K562 (cell line): Measurements from ENCODE around the gene NOTCH1. TPM values are rescaled to one million over a fixed set of nuclear protein-coding genes. Genes with fewer than 3 reads are reported as not detected.
A peak's percentile ranks its signal among the peaks of the same experiment; 100 is the strongest.

Source experiments
- ATAC-seq: fragments of 200-7000 bp; cut with Tn5 transposase; 3 replicates; pipeline ENCODE4 v1.9.1; 2020; ENCODE audit warnings: moderate library complexity
- BruUV-seq: library from RNA; stranded (reverse); fragments of 400-500 nt; replicated peaks from 2 replicates; lab custom pipeline; 2021; lab: Mats Ljungman, UMichigan
- CTCF ChIA-PET: fragments of 300-600 bp; formaldehyde crosslinking; extraction: SDS; loops from one replicate; lab custom pipeline; 2021; ENCODE audit warnings: low intra/inter-chr PET ratio; lab: Yijun Ruan, JAX
- POLR2A ChIA-PET: fragments of 300-600, 350-650 bp; sonication (Branson Sonifier 250); formaldehyde crosslinking; extraction: SDS; loops from one replicate; lab custom pipeline; 2021; ENCODE audit warnings: antibody characterized with exemption, inconsistent platforms; lab: Yijun Ruan, JAX
- DNase-seq, 4 experiments: peaks; one replicate each; pipeline versions ENCODE4 v3.0.0 to v3.0.0-alpha.2; 2011 to 2018; ENCODE audit warnings: low spot score in 3 of 4, mixed read lengths in 3 of 4; ENCODE audit errors: extremely low read depth in 1 of 4
- FAIRE-seq: peaks from 2 replicates; lab custom pipeline; 2011; peaks lifted over from hg19 to GRCh38; lab: Jason Lieb, UNC
- H2AFZ ChIP-seq: 2 replicates; pipeline ENCODE4 v1.6.0; 2011; ENCODE audit warnings: low read depth, low read length, control low read depth, inconsistent platforms
- H3K27ac ChIP-seq: fragments of 200-600 bp; 3 replicates; pipeline ENCODE4 v1.8.0; 2011; ENCODE audit warnings: low read depth, mild to moderate bottlenecking, control low read depth, inconsistent platforms, low read length, moderate library complexity, mixed read lengths; ENCODE audit errors: extremely low read depth
- H3K27me3 ChIP-seq, 2 experiments: fragments of 300-600 bp in 1 of 2; 2 replicates in 1 of 2; 3 replicates in 1 of 2; pipeline versions ENCODE4 v1.6.0 to v1.8.0; 2011; ENCODE audit warnings: inconsistent platforms in 2 of 2, low read length in 2 of 2, mild to moderate bottlenecking in 1 of 2, mixed read lengths in 1 of 2, moderate library complexity in 1 of 2; ENCODE audit not compliant: control insufficient read depth in 2 of 2, insufficient read depth in 2 of 2
- H3K36me3 ChIP-seq: fragments of 300-600 bp; 3 replicates; pipeline ENCODE4 v1.8.0; 2011; ENCODE audit warnings: mild to moderate bottlenecking, low read length, inconsistent platforms; ENCODE audit not compliant: control insufficient read depth, insufficient read depth
- H3K4me1 ChIP-seq, 2 experiments: fragments of 200-600 bp in 1 of 2; replicated peaks in 1 of 2; 2 replicates in 1 of 2; 3 replicates in 1 of 2; pipeline versions ENCODE4 v1.5.1 to v1.8.0; 2011; ENCODE audit warnings: inconsistent platforms in 2 of 2, low read length in 2 of 2, mild to moderate bottlenecking in 1 of 2, mixed read lengths in 1 of 2, moderate library complexity in 1 of 2; ENCODE audit not compliant: control insufficient read depth in 2 of 2, insufficient read depth in 2 of 2
- H3K4me2 ChIP-seq: 2 replicates; pipeline ENCODE4 v1.6.1; 2011; ENCODE audit warnings: low read length, control low read depth, inconsistent platforms, mixed read lengths; ENCODE audit not compliant: insufficient read depth
- H3K4me3 ChIP-seq: fragments of 200-600 bp; sonication (generic), shearing (Covaris generic); 2 replicates; pipeline ENCODE4 v1.5.1; 2016; ENCODE audit warnings: control low read depth, inconsistent platforms
- H3K79me2 ChIP-seq: fragments of 200-600 bp; 3 replicates; pipeline ENCODE4 v1.8.0; 2011; ENCODE audit warnings: low read length, inconsistent platforms; ENCODE audit not compliant: control insufficient read depth, insufficient read depth
- H3K9ac ChIP-seq, 2 experiments: 2 replicates each; pipeline versions ENCODE4 v1.6.0 to v1.6.1; 2011; ENCODE audit warnings: low read depth in 2 of 2, low read length in 2 of 2, control low read depth in 1 of 2, inconsistent platforms in 1 of 2, mild to moderate bottlenecking in 1 of 2, mixed read lengths in 1 of 2; ENCODE audit not compliant: insufficient read depth in 1 of 2
- H3K9me1 ChIP-seq: one replicate; pipeline ENCODE4 v1.6.0; 2011; ENCODE audit warnings: inconsistent platforms, mild to moderate bottlenecking, low read length, moderate library complexity; ENCODE audit not compliant: control insufficient read depth, insufficient read depth
- H3K9me3 ChIP-seq: replicated peaks from 2 replicates; pipeline ENCODE4 v1.5.1; 2011; ENCODE audit warnings: low read depth, low read length, inconsistent platforms; ENCODE audit not compliant: control insufficient read depth, insufficient read depth
- H4K20me1 ChIP-seq: replicated peaks from 2 replicates; pipeline ENCODE4 v1.6.1; 2011; ENCODE audit warnings: low read length, inconsistent platforms, mixed read lengths; ENCODE audit not compliant: control insufficient read depth, insufficient read depth
- HDGF ChIP-seq: fragments of 450-650 bp; IDR thresholded peaks from 2 replicates; pipeline ENCODE4 v1.6.1; 2016
- MYNN ChIP-seq, 2 experiments: sonication (generic); formaldehyde crosslinking in 1 of 2; IDR thresholded peaks; 2 replicates each; pipeline versions ENCODE4 v1.5.0 to v1.6.1; 2016 to 2020; ENCODE audit warnings: antibody characterized with exemption in 1 of 2, missing genetic modification reagents in 1 of 2
- ZNF311 ChIP-seq: fragments of 250-450 bp; sonication (Bioruptor Pico); IDR thresholded peaks from 2 replicates; pipeline ENCODE4 v1.4.0; 2020; ENCODE audit warnings: mild to moderate bottlenecking, moderate library complexity
- WGBS: fragments of 100-300 bp; shearing (Covaris generic); methylation state at CpG from one replicate; pipeline ENCODE4 v1.1.6; 2016; ENCODE audit warnings: low coverage, mixed read lengths; ENCODE audit not compliant: insufficient coverage; ENCODE audit errors: missing lambda C conversion rate; 5-methylcytosine and 5-hydroxymethylcytosine counted together
- in situ Hi-C: fragments of 300-500 bp; cut with MboI; formaldehyde crosslinking; loops from 4 replicates; pipeline ENCODE4 v1.15.0; 2018; ENCODE audit warnings: inconsistent platforms, mixed read lengths
- intact Hi-C: fragments of 100-400 bp; cut with micrococcal nuclease; formaldehyde crosslinking; loops from 2 replicates; pipeline ENCODE4 v1.14.2; 2022
- polyA plus RNA-seq, 8 experiments: library from polyadenylated mRNA; depleted of rRNA in 4 of 8; stranded (reverse) in 5 of 8; unstranded in 3 of 8; fragments of >200 nt; fragmentation: Nextera tagmentation in 2 of 8; fragmentation: Illumina TruSeq in 1 of 8; extraction: Ambion mirVana in 2 of 8; extraction: Trizol in 1 of 8; gene quantifications; 2 replicates each; pipeline versions ENCODE4 v1.2.1 to v1.2.3, GENCODE V29; 2011 to 2014; ENCODE audit warnings: inconsistent platforms in 1 of 8, missing spikeins in 1 of 8
- total RNA-seq, 7 experiments: library from RNA; depleted of rRNA in 6 of 7; stranded (reverse); fragments of >200 nt in 6 of 7; fragmentation: Illumina TruSeq in 2 of 7; extraction: Trizol in 2 of 7; gene quantifications; 2 replicates each; pipeline versions ENCODE4 v1.2.1 to v1.2.3, GENCODE V29; 2011 to 2021; ENCODE audit warnings: low replicate concordance in 1 of 7
- TF ChIP-seq, protein P1 (sequence below): sonication (generic); formaldehyde crosslinking; IDR thresholded peaks from 2 replicates; pipeline ENCODE4 v1.8.1; 2023; ENCODE audit warnings: mild to moderate bottlenecking, missing genetic modification reagents

The NOTCH1 gene
- total and polyA plus RNA-seq, 9 of the 15 experiments (the other 6 are each of a cell fraction or from before 2014, with no cell fraction given), result 0.03 to 31.4 (median 2.3) TPM

- BruUV-seq, result no TSS peak
- Histone ChIP-seq H3K9ac (no peak overlapping the region), H3K4me2 (no peak overlapping the region), H4K20me1 (no peaks in the 10 kb centered on the region), H3K9me1 (no peaks in the 10 kb centered on the region), H3K36me3 (peaks cover 85% of the 10 kb centered on the region; the same call in 2 of the 3 replicates)
- CTCF ChIA-PET, result no interaction called here
- no peak for FAIRE-seq
- no peak for TF ChIP-seq HDGF
- no peak for TF ChIP-seq MYNN (IDR thresholded peaks at IDR 0.05)
- no peak for TF ChIP-seq MYNN (CRISPR knock-in tag; IDR thresholded peaks at IDR 0.05)
- TF ChIP-seq ZNF311 (CRISPR knock-in tag), result no peak
- TF ChIP-seq, protein P1, sequence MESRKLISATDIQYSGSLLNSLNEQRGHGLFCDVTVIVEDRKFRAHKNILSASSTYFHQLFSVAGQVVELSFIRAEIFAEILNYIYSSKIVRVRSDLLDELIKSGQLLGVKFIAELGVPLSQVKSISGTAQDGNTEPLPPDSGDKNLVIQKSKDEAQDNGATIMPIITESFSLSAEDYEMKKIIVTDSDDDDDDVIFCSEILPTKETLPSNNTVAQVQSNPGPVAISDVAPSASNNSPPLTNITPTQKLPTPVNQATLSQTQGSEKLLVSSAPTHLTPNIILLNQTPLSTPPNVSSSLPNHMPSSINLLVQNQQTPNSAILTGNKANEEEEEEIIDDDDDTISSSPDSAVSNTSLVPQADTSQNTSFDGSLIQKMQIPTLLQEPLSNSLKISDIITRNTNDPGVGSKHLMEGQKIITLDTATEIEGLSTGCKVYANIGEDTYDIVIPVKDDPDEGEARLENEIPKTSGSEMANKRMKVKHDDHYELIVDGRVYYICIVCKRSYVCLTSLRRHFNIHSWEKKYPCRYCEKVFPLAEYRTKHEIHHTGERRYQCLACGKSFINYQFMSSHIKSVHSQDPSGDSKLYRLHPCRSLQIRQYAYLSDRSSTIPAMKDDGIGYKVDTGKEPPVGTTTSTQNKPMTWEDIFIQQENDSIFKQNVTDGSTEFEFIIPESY (CRISPR knock-in tag), result peak; percentile 70
- TF ChIP-seq, all 486 proteins: peak for 1
- WGBS, result 88% methylated on average over 35 of the region's 68 CpGs
- POLR2A ChIA-PET, result interaction anchor here (1.0 kb wide), 1 partner anchor 115 kb away, joined by 3 read pairs; no protein-coding TSS in a partner anchor
- no peaks in the 10 kb centered on the region for H3K27me3 ChIP-seq
- in situ Hi-C loops, result no loop called here
- no peak overlapping the region for H3K4me3 ChIP-seq
- no peak overlapping the region for H2AFZ ChIP-seq
- intact Hi-C loops, result no loop called here
- ATAC-seq, result no peak
- no peak overlapping the region for H3K27ac ChIP-seq
- DNase-seq, result no peak
- H3K79me2 ChIP-seq, result no peaks in the 10 kb centered on the region
- H3K4me1 ChIP-seq, result peaks cover 0 to 18% of the 10 kb centered on the region in 2 experiments; a peak in 1 of 5 replicates
- H3K9me3 ChIP-seq, result no peaks in the 10 kb centered on the region
These were observed 41.1 kb downstream of the NOTCH1 start for GRCh38 chr9:136504512-136505348.
